IMR-90 (cell line): ENCODE results near the gene PRODH2. TPM values are rescaled to one million over a fixed set of nuclear protein-coding genes. Genes with fewer than 3 reads are reported as not detected.

Experiments
- ATAC-seq: fragments of 200-7000 bp; cut with Tn5 transposase; 2 replicates; pipeline ENCODE4 v1.9.1; 2020; ENCODE audit warnings: low read depth, mild to moderate bottlenecking, moderate library complexity
- BruUV-seq: library from RNA; stranded (reverse); fragments of 400-500 nt; replicated peaks from 2 replicates; lab custom pipeline; 2021; lab: Mats Ljungman, UMichigan
- CTCF ChIA-PET: fragments of 300-600 bp; formaldehyde crosslinking; extraction: SDS; loops from one replicate; lab custom pipeline; 2021; ENCODE audit warnings: antibody characterized with exemption; lab: Yijun Ruan, JAX
- POLR2A ChIA-PET: fragments of 300-600 bp; sonication (Branson Sonifier 250); formaldehyde crosslinking; loops from one replicate; lab custom pipeline; 2022; ENCODE audit warnings: antibody characterized with exemption; ENCODE audit not compliant: unreplicated experiment; lab: Charles Lee
- DNase-seq: peaks from one replicate; pipeline ENCODE4 v3.0.0; 2013
- H2AFZ ChIP-seq: replicated peaks from 2 replicates; pipeline ENCODE3; 2013; ENCODE audit warnings: low read length, mild to moderate bottlenecking; ENCODE audit not compliant: poor library complexity
- H2AK5ac ChIP-seq: 2 replicates; pipeline ENCODE4 v1.6.1; 2013; ENCODE audit warnings: low read depth, low read length, inconsistent platforms
- H2AK9ac ChIP-seq: replicated peaks from 2 replicates; pipeline ENCODE3; 2013; ENCODE audit warnings: mild to moderate bottlenecking, low read depth, low read length, moderate library complexity; ENCODE audit not compliant: poor library complexity
- H2BK120ac ChIP-seq: 2 replicates; pipeline ENCODE4 v1.6.1; 2013; ENCODE audit warnings: low read depth, low read length, inconsistent platforms
- H2BK15ac ChIP-seq: 3 replicates; pipeline ENCODE4 v1.6.1; 2013; ENCODE audit warnings: low read depth, low read length, inconsistent platforms
- H2BK20ac ChIP-seq: 2 replicates; pipeline ENCODE4 v1.6.1; 2013; ENCODE audit warnings: low read depth, mild to moderate bottlenecking, inconsistent platforms, low read length, moderate library complexity
- H2BK5ac ChIP-seq: 2 replicates; pipeline ENCODE4 v1.6.1; 2013; ENCODE audit warnings: mild to moderate bottlenecking, low read depth, low read length, inconsistent platforms; ENCODE audit not compliant: poor library complexity, severe bottlenecking
- H3K14ac ChIP-seq: replicated peaks from 2 replicates; pipeline ENCODE4 v1.6.1; 2013; ENCODE audit warnings: low read depth, low read length, inconsistent platforms
- H3K18ac ChIP-seq: 2 replicates; pipeline ENCODE4 v1.6.1; 2013; ENCODE audit warnings: low read depth, low read length, control low read depth
- H3K23ac ChIP-seq: 2 replicates; pipeline ENCODE4 v1.6.1; 2013; ENCODE audit warnings: low read depth, low read length, inconsistent platforms
- H3K27ac ChIP-seq: 2 replicates; pipeline ENCODE4 v1.5.1; 2013; ENCODE audit warnings: mild to moderate bottlenecking, control low read depth, low read length; ENCODE audit not compliant: insufficient read depth
- H3K27me3 ChIP-seq: 2 replicates; pipeline ENCODE4 v1.6.1; 2013; ENCODE audit warnings: low read length; ENCODE audit not compliant: control insufficient read depth, insufficient read depth
- H3K36me3 ChIP-seq: 2 replicates; pipeline ENCODE4 v1.6.1; 2013; ENCODE audit warnings: low read length, mixed read lengths; ENCODE audit not compliant: control insufficient read depth, insufficient read depth
- H3K4ac ChIP-seq: 2 replicates; pipeline ENCODE4 v1.6.1; 2013; ENCODE audit warnings: low read depth, low read length, inconsistent platforms
- H3K4me1 ChIP-seq: 2 replicates; pipeline ENCODE4 v1.6.1; 2013; ENCODE audit warnings: low read length, mixed read lengths; ENCODE audit not compliant: control insufficient read depth, insufficient read depth
- H3K4me2 ChIP-seq: 2 replicates; pipeline ENCODE4 v1.6.1; 2013; ENCODE audit warnings: low read depth, mild to moderate bottlenecking, control low read depth, low read length, moderate library complexity
- H3K4me3 ChIP-seq: 2 replicates; pipeline ENCODE4 v1.5.1; 2013; ENCODE audit warnings: low read depth, mild to moderate bottlenecking, control low read depth, low read length, moderate library complexity; ENCODE audit not compliant: insufficient read depth
- H3K56ac ChIP-seq: 2 replicates; pipeline ENCODE4 v1.6.1; 2013; ENCODE audit warnings: low read length, inconsistent platforms; ENCODE audit not compliant: insufficient read depth; ENCODE audit errors: extremely low read depth
- H3K79me1 ChIP-seq, 2 experiments: 2 replicates each; pipeline ENCODE4 v1.6.1; 2013; ENCODE audit warnings: low read length in 2 of 2, inconsistent platforms in 1 of 2, low read depth in 1 of 2
- H3K9ac ChIP-seq: 2 replicates; pipeline ENCODE4 v1.6.1; 2013; ENCODE audit warnings: low read depth, low read length, control low read depth
- H3K9me1 ChIP-seq: 2 replicates; pipeline ENCODE4 v1.6.1; 2013; ENCODE audit warnings: low read length, inconsistent platforms; ENCODE audit not compliant: insufficient read depth
- H3K9me3 ChIP-seq: 2 replicates; pipeline ENCODE4 v1.6.1; 2013; ENCODE audit warnings: low read length; ENCODE audit not compliant: control insufficient read depth, insufficient read depth
- H4K20me1 ChIP-seq: 2 replicates; pipeline ENCODE4 v1.6.1; 2013; ENCODE audit warnings: low read length, inconsistent platforms; ENCODE audit not compliant: insufficient read depth
- H4K5ac ChIP-seq: 2 replicates; pipeline ENCODE4 v1.6.1; 2013; ENCODE audit warnings: mild to moderate bottlenecking, low read depth, low read length, control low read depth
- H4K8ac ChIP-seq, 2 experiments: 2 replicates each; pipeline ENCODE4 v1.6.1; 2013; ENCODE audit warnings: low read depth in 2 of 2, low read length in 2 of 2, control low read depth in 1 of 2, inconsistent platforms in 1 of 2
- H4K91ac ChIP-seq: 2 replicates; pipeline ENCODE4 v1.6.1; 2013; ENCODE audit warnings: low read depth, low read length, inconsistent platforms; ENCODE audit not compliant: insufficient read depth
- BHLHE40 ChIP-seq: fragments of 150-350 bp; IDR thresholded peaks from 2 replicates; pipeline ENCODE4 v1.6.1; 2016; ENCODE audit warnings: mild to moderate bottlenecking, low read depth, low read length
- CEBPB ChIP-seq: IDR thresholded peaks from 2 replicates; pipeline ENCODE4 v1.6.1; 2012; ENCODE audit warnings: low read depth, low read length, improper control_type of control experiment
- CHD1 ChIP-seq: IDR thresholded peaks from 2 replicates; pipeline ENCODE4 v1.6.1; 2012; ENCODE audit warnings: low read depth, low read length, improper control_type of control experiment
- CTCF ChIP-seq: conservative IDR thresholded peaks from 2 replicates; pipeline ENCODE4 v1.5.1; 2012; ENCODE audit warnings: mild to moderate bottlenecking, low read depth, low read length, improper control_type of control experiment
- ELK1 ChIP-seq: fragments of 150-350 bp; IDR thresholded peaks from 2 replicates; pipeline ENCODE4 v1.6.1; 2016; ENCODE audit warnings: low read depth, mild to moderate bottlenecking, low read length, moderate library complexity, borderline replicate concordance
- FOS ChIP-seq: fragments of 150-350 bp; IDR thresholded peaks from 2 replicates; pipeline ENCODE4 v1.6.1; 2016; ENCODE audit warnings: low read depth, low read length
- MAFK ChIP-seq: IDR thresholded peaks from 2 replicates; pipeline ENCODE4 v1.6.1; 2012; ENCODE audit warnings: low read depth, low read length, improper control_type of control experiment
- MAZ ChIP-seq: IDR thresholded peaks from 2 replicates; pipeline ENCODE4 v1.6.1; 2012; ENCODE audit warnings: low read depth, mild to moderate bottlenecking, low read length, improper control_type of control experiment, moderate library complexity, borderline replicate concordance
- MXI1 ChIP-seq: IDR thresholded peaks from 2 replicates; pipeline ENCODE4 v1.6.1; 2012; ENCODE audit warnings: low read depth, mild to moderate bottlenecking, low read length, moderate library complexity, borderline replicate concordance
- NFE2L2 ChIP-seq: fragments of 150-350 bp; IDR thresholded peaks from 2 replicates; pipeline ENCODE4 v1.6.1; 2016; ENCODE audit warnings: low read depth, mild to moderate bottlenecking, low read length
- POLR2A ChIP-seq: IDR thresholded peaks from 2 replicates; pipeline ENCODE4 v1.6.1; 2012; ENCODE audit warnings: mild to moderate bottlenecking, low read depth, low read length
- RAD21 ChIP-seq: IDR thresholded peaks from 2 replicates; pipeline ENCODE4 v1.6.1; 2012; ENCODE audit warnings: low read length, improper control_type of control experiment
- RCOR1 ChIP-seq: IDR thresholded peaks from 2 replicates; pipeline ENCODE4 v1.6.1; 2012; ENCODE audit warnings: mild to moderate bottlenecking, low read length, improper control_type of control experiment; ENCODE audit not compliant: insufficient replicate concordance
- RFX5 ChIP-seq: IDR thresholded peaks from 2 replicates; pipeline ENCODE4 v1.8.0; 2012; ENCODE audit warnings: low read depth, mild to moderate bottlenecking, low read length, moderate library complexity
- USF2 ChIP-seq: fragments of 150-350 bp; IDR thresholded peaks from 2 replicates; pipeline ENCODE4 v1.6.1; 2017; ENCODE audit warnings: mild to moderate bottlenecking, antibody characterized with exemption, low read length, low read depth
- WGBS, 2 experiments: methylation state at CpG; one replicate each; pipeline versions ENCODE4 v1.1.5 to v1.1.7; 2013; ENCODE audit warnings: missing lambda C conversion rate in 2 of 2; ENCODE audit not compliant: insufficient read length in 1 of 2; ENCODE audit errors: extremely low coverage in 2 of 2; 5-methylcytosine and 5-hydroxymethylcytosine counted together
- dilution Hi-C: fragments of 300-500 bp; cut with HindIII; formaldehyde crosslinking; loops from one replicate; pipeline ENCODE4 v1.14.3; 2018; ENCODE audit warnings: low sequenced_read_pairs; ENCODE audit not compliant: unreplicated experiment
- in situ Hi-C: fragments of 300-500 bp; cut with MboI; formaldehyde crosslinking; loops from 3 replicates; pipeline ENCODE4 v1.14.3; 2019; ENCODE audit warnings: low sequenced_read_pairs, inconsistent platforms, mixed read lengths
- intact Hi-C: fragments of 100-400 bp; cut with micrococcal nuclease; formaldehyde crosslinking; loops from 2 replicates; pipeline ENCODE4 v1.10.0; 2022
- polyA plus RNA-seq, 3 experiments: library from polyadenylated mRNA; depleted of rRNA; stranded (reverse); fragments of >200 nt; gene quantifications; 2 replicates each; pipeline ENCODE4 v1.2.3, GENCODE V29; 2012; ENCODE audit warnings: low replicate concordance in 1 of 3
- total RNA-seq: library from RNA; depleted of rRNA; stranded (reverse); fragments of >200 nt; gene quantifications from 2 replicates; pipeline ENCODE4 v1.2.3, GENCODE V29; 2012

PRODH2 gene
- total and polyA plus RNA-seq, 2 of the 4 experiments (the other 2 are of a cell fraction): not detected

GRCh38 chr19:35860436-35860817, 47.8 kb upstream of the PRODH2 start (continued):
- TF ChIP-seq MXI1 (no peak), MAZ (no peak)

GRCh38 chr19:35859414-35859813, 46.8 kb upstream of the PRODH2 start:
- Histone ChIP-seq H2BK120ac (no peak overlapping the region), H3K9me1 (no peaks in the 10 kb centered on the region), H4K20me1 (no peaks in the 10 kb centered on the region; the same call in 1 of the 2 replicates), H3K14ac (no peak overlapping the region), H2AK5ac (no peak overlapping the region), H2BK15ac (no peak overlapping the region), H3K4me1 (no peaks in the 10 kb centered on the region; the same call in 1 of the 2 replicates), H4K8ac (no peak overlapping the region), H3K27ac (no peak overlapping the region), H3K56ac (no peak overlapping the region), H3K79me1 (no peaks in the 10 kb centered on the region), H3K36me3 (no peaks in the 10 kb centered on the region), H4K5ac (no peak overlapping the region), H3K27me3 (peaks cover 79% of the 10 kb centered on the region), H3K4me3 (no peak overlapping the region), H2AFZ (no peak overlapping the region), H2BK20ac (no peak overlapping the region), H4K91ac (no peak overlapping the region), H3K23ac (no peak overlapping the region), H2AK9ac (no peak overlapping the region), H3K9me3 (no peaks in the 10 kb centered on the region), H3K9ac (no peak overlapping the region), H3K4me2 (no peak overlapping the region), H2BK5ac (no peak overlapping the region), H3K18ac (no peak overlapping the region), H3K4ac (no peak overlapping the region)
- dilution Hi-C loops: no loop called here
- no TSS peak for BruUV-seq
- intact Hi-C loops: no loop called here
- ChIA-PET POLR2A (no interaction called here), CTCF (no interaction called here)
- in situ Hi-C loops: no loop called here
- 67% methylated on average over 3 of the region's 4 CpGs; no CpG with 5 or more reads in 1 of the 2 experiments for WGBS, 2 experiments
- ATAC-seq (no peak), DNase-seq (no peak)
- no peak for TF ChIP-seq CTCF
- TF ChIP-seq RFX5: no peak
- TF ChIP-seq CHD1: no peak
- no peak for TF ChIP-seq ELK1
- TF ChIP-seq BHLHE40: no peak
- TF ChIP-seq MXI1: no peak
- TF ChIP-seq RCOR1: no peak
- TF ChIP-seq POLR2A: no peak
- no peak for TF ChIP-seq CEBPB
- no peak for TF ChIP-seq FOS
- TF ChIP-seq RAD21: no peak
- TF ChIP-seq NFE2L2: no peak
- no peak for TF ChIP-seq USF2
- no peak for TF ChIP-seq MAFK
- TF ChIP-seq MAZ: no peak
